B cell (primary cell): ENCODE results near the gene CORO2A. TPM values are rescaled to one million over a fixed set of nuclear protein-coding genes. Genes with fewer than 3 reads are reported as not detected.

Experiments
- ATAC-seq: fragments of 200-7000 bp; cut with Tn5 transposase; one replicate; pipeline ENCODE4 v1.10.0; 2021; ENCODE audit warnings: low read depth, mild to moderate bottlenecking, moderate number of reproducible peaks, moderate library complexity
- CTCF ChIA-PET: fragments of 350-600 bp; sonication (Branson Sonifier 250); formaldehyde crosslinking; loops from one replicate; lab custom pipeline; 2021; ENCODE audit warnings: antibody characterized with exemption, inconsistent platforms; lab: Charles Lee
- POLR2A ChIA-PET: fragments of 350-600 bp; sonication (Branson Sonifier 250); formaldehyde crosslinking; loops from one replicate; lab custom pipeline; 2021; ENCODE audit warnings: antibody characterized with exemption; lab: Charles Lee
- DNase-seq: peaks from one replicate; pipeline ENCODE4 v3.0.0; 2013
- H2AFZ ChIP-seq: 2 replicates; pipeline ENCODE4 v1.6.1; 2012; ENCODE audit warnings: mild to moderate bottlenecking, low read depth, low read length; ENCODE audit not compliant: insufficient read depth, poor library complexity, severe bottlenecking
- H3K27ac ChIP-seq, 2 donors: 1 replicate in 1 of 2; 2 replicates in 1 of 2; pipeline ENCODE4 v1.5.1; 2012 to 2013; ENCODE audit warnings: low read length in 2 of 2, mild to moderate bottlenecking in 2 of 2, moderate library complexity in 1 of 2
- H3K27me3 ChIP-seq, 4 experiments: fragments of 200-600 bp in 1 of 4; sonication (generic) in 1 of 4; replicated peaks in 1 of 4; 1 replicate in 2 of 4; 2 replicates in 2 of 4; pipeline versions ENCODE4 v1.6.1 to v1.7.0; 2013 to 2016; ENCODE audit warnings: low read length in 3 of 4, mild to moderate bottlenecking in 2 of 4, mixed read lengths in 1 of 4, moderate library complexity in 1 of 4; ENCODE audit not compliant: insufficient read depth in 4 of 4, control insufficient read depth in 3 of 4; ENCODE audit errors: control extremely low read depth in 1 of 4
- H3K36me3 ChIP-seq, 2 experiments: replicated peaks in 1 of 2; 1 replicate in 1 of 2; 2 replicates in 1 of 2; pipeline versions ENCODE4 v1.6.1 to v1.7.1; 2013; ENCODE audit warnings: low read length in 1 of 2; ENCODE audit not compliant: insufficient read depth in 2 of 2, control insufficient read depth in 1 of 2; ENCODE audit errors: control extremely low read depth in 1 of 2, extremely low read depth in 1 of 2
- H3K4me1 ChIP-seq, 2 donors: fragments of 200-600 bp in 1 of 2; sonication (generic) in 1 of 2; 1 replicate in 1 of 2; 2 replicates in 1 of 2; pipeline versions ENCODE4 v1.5.1 to v1.6.1; 2013 to 2017; ENCODE audit warnings: low read length in 2 of 2; ENCODE audit not compliant: control insufficient read depth in 2 of 2, insufficient read depth in 2 of 2
- H3K4me2 ChIP-seq: replicated peaks from 2 replicates; pipeline ENCODE3; 2012; ENCODE audit warnings: mild to moderate bottlenecking, low read depth, low read length; ENCODE audit not compliant: poor library complexity, severe bottlenecking
- H3K4me3 ChIP-seq, 5 experiments: fragments of 200-600 bp in 1 of 5; sonication (generic) in 1 of 5; 1 replicate in 3 of 5; 2 replicates in 2 of 5; pipeline versions ENCODE4 v1.5.1 to v1.7.0; 2011 to 2016; ENCODE audit warnings: low read length in 4 of 5, mild to moderate bottlenecking in 4 of 5, low read depth in 2 of 5, control low read depth in 1 of 5, moderate library complexity in 1 of 5; ENCODE audit not compliant: insufficient read depth in 1 of 5; ENCODE audit errors: control extremely low read depth in 1 of 5, extremely low read depth in 1 of 5
- H3K79me2 ChIP-seq: fragments of 200-600 bp; sonication (generic); one replicate; pipeline ENCODE4 v1.6.0; 2016; ENCODE audit warnings: low read length; ENCODE audit not compliant: control insufficient read depth, insufficient read depth
- H3K9ac ChIP-seq: fragments of 200-600 bp; sonication (generic); 2 replicates; pipeline ENCODE4 v1.6.1; 2017; ENCODE audit warnings: mild to moderate bottlenecking, low read length, moderate library complexity
- H3K9me3 ChIP-seq, 3 donors: one replicate each; pipeline versions ENCODE4 v1.6.1 to v1.7.1; 2013; ENCODE audit warnings: low read length in 2 of 3; ENCODE audit not compliant: control insufficient read depth in 2 of 3, insufficient read depth in 1 of 3; ENCODE audit errors: control extremely low read depth in 1 of 3
- H4K20me1 ChIP-seq: 2 replicates; pipeline ENCODE4 v1.6.0; 2012; ENCODE audit warnings: mild to moderate bottlenecking, low read length; ENCODE audit not compliant: insufficient read depth, control insufficient read depth, poor library complexity, severe bottlenecking
- H3K27ac Mint-ChIP-seq: one replicate; pipeline ENCODE4 v1.8.0; 2021; ENCODE audit warnings: mixed read lengths
- H3K27me3 Mint-ChIP-seq: one replicate; pipeline ENCODE4 v1.8.0; 2021; ENCODE audit warnings: mixed read lengths
- H3K4me1 Mint-ChIP-seq: one replicate; pipeline ENCODE4 v1.8.0; 2021; ENCODE audit warnings: mixed read lengths
- H3K4me3 Mint-ChIP-seq: one replicate; pipeline ENCODE4 v1.8.0; 2021; ENCODE audit warnings: mixed read lengths
- H3K9me3 Mint-ChIP-seq: one replicate; pipeline ENCODE4 v1.8.0; 2022; ENCODE audit warnings: mixed read lengths; ENCODE audit not compliant: insufficient read depth
- EZH2 ChIP-seq: IDR thresholded peaks from 2 replicates; pipeline ENCODE4 v1.6.1; 2012; ENCODE audit warnings: borderline replicate concordance, low read depth, mild to moderate bottlenecking, moderate library complexity, low read length; ENCODE audit not compliant: insufficient read depth, poor library complexity, severe bottlenecking
- WGBS: methylation state at CpG from one replicate; pipeline ENCODE4 v1.1.5; 2013; ENCODE audit warnings: missing lambda C conversion rate; ENCODE audit not compliant: insufficient coverage; 5-methylcytosine and 5-hydroxymethylcytosine counted together
- intact Hi-C: fragments of 100-400 bp; cut with micrococcal nuclease; formaldehyde crosslinking; loops from one replicate; pipeline ENCODE4 v1.10.0; 2022
- polyA plus RNA-seq: library from polyadenylated mRNA; depleted of rRNA; stranded (reverse); fragments of >200 nt; gene quantifications from 2 replicates; pipeline ENCODE4 v1.2.3, GENCODE V29; 2012
- total RNA-seq, 2 donors: library from RNA; stranded (reverse); fragments of 120-200 nt in 1 of 2; gene quantifications; 1 replicate in 1 of 2; 2 replicates in 1 of 2; pipeline versions ENCODE4 v1.2.3 to v1.2.4, GENCODE V29; 2013 to 2022
- TF ChIP-seq, protein P1 (sequence below): fragments of 200-600 bp; IDR thresholded peaks from one replicate; pipeline ENCODE4 v1.8.0; 2022; ENCODE audit warnings: antibody characterized with exemption, mild to moderate bottlenecking

Gene CORO2A
- total and polyA plus RNA-seq, 2 donors (not counting 1 experiment from before 2014, with no cell fraction given), result 1.1 to 2.0 TPM

DNA sequence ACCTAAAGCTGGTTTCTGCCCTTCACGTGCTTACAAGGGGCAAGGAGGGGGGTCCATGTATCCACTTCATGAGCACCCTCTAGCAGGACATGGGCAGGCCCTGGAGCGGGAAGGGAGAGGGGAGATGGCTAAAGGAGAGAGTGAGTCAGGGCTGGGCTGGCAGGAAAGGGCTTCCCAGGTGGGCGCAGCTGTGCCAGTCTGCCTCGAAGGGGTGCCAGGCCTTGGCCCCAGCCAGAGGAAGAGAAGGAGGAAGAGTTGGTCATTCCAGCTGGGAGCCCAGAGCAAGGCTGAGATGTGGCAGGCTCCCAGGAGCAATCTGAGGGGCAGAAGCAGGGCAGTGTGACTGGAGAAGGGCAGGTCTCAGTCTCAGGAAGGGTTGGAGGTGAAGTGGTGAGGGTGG, 98.1 kb downstream of the CORO2A start:
- Histone ChIP-seq H3K27me3 (no peaks in the 10 kb centered on the region), H3K36me3 (peaks cover 0 to 20% of the 10 kb centered on the region in 2 experiments), H2AFZ (no peak overlapping the region), H3K4me2 (no peak overlapping the region), H3K4me1 (peaks cover 17% of the 10 kb centered on the region in 2 donors), H4K20me1 (no peaks in the 10 kb centered on the region), H3K9ac (no peak overlapping the region), H3K4me3 (no peak overlapping the region), H3K9me3 (no peaks in the 10 kb centered on the region), H3K79me2 (peaks cover 29% of the 10 kb centered on the region), H3K27ac (no peak overlapping the region)
- ATAC-seq (no peak), DNase-seq (no peak)
- no peaks in the 10 kb centered on the region for H3K27me3 Mint-ChIP-seq
- H3K27ac Mint-ChIP-seq, result no peak overlapping the region
- TF ChIP-seq, protein P1, sequence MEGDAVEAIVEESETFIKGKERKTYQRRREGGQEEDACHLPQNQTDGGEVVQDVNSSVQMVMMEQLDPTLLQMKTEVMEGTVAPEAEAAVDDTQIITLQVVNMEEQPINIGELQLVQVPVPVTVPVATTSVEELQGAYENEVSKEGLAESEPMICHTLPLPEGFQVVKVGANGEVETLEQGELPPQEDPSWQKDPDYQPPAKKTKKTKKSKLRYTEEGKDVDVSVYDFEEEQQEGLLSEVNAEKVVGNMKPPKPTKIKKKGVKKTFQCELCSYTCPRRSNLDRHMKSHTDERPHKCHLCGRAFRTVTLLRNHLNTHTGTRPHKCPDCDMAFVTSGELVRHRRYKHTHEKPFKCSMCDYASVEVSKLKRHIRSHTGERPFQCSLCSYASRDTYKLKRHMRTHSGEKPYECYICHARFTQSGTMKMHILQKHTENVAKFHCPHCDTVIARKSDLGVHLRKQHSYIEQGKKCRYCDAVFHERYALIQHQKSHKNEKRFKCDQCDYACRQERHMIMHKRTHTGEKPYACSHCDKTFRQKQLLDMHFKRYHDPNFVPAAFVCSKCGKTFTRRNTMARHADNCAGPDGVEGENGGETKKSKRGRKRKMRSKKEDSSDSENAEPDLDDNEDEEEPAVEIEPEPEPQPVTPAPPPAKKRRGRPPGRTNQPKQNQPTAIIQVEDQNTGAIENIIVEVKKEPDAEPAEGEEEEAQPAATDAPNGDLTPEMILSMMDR, result no peak
- no peak for TF ChIP-seq EZH2
- ChIA-PET POLR2A (interaction anchor here (0.6 kb wide), 1 partner anchor 73 kb away, joined by 3 read pairs; no protein-coding TSS in a partner anchor), CTCF (no interaction called here)
- 98% methylated on average over 4 of the region's 4 CpGs for WGBS
- H3K4me1 Mint-ChIP-seq, result peaks cover 17% of the 10 kb centered on the region
- intact Hi-C loops, result no loop called here
- no peak overlapping the region for H3K4me3 Mint-ChIP-seq
- H3K9me3 Mint-ChIP-seq, result no peaks in the 10 kb centered on the region

DNA sequence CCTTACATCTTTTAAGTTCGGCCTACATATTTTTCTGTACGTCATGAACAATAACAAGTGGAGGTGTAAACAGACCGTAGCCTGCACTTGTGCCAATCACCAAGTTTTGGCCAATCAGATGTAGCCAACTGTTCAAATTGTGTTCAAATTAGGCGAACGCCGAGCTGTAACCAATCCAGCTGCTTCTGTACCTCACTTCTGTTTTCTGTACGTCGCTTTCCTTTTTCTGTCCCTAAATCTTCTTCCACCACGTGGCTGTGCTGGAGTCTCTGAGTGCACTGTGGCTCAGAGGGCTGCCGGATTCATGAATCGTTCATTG, 99.9 kb downstream of the CORO2A start:
- DNase-seq (no peak), ATAC-seq (no peak)
- H3K27me3 ChIP-seq, result no peaks in the 10 kb centered on the region
- H3K4me1 ChIP-seq, result peaks cover under 1 to 5% of the 10 kb centered on the region in 2 donors
- POLR2A ChIA-PET, result no interaction called here
- H3K36me3 ChIP-seq, result peaks cover 0 to 11% of the 10 kb centered on the region in 2 experiments
- H3K79me2 ChIP-seq, result peaks cover 18% of the 10 kb centered on the region
- no peaks in the 10 kb centered on the region for H4K20me1 ChIP-seq
- no peaks in the 10 kb centered on the region for H3K9me3 ChIP-seq
- H3K27ac Mint-ChIP-seq, result no peak overlapping the region
- H2AFZ ChIP-seq, result no peak overlapping the region
- TF ChIP-seq EZH2, result no peak
- TF ChIP-seq, protein P1, result no peak
- peaks cover 9% of the 10 kb centered on the region for H3K4me1 Mint-ChIP-seq
- no peak overlapping the region for H3K4me2 ChIP-seq
- H3K9ac ChIP-seq, result no peak overlapping the region
- intact Hi-C loops, result no loop called here
- no peak overlapping the region for H3K27ac ChIP-seq
- no peak overlapping the region for H3K4me3 ChIP-seq
- CTCF ChIA-PET, result interaction anchor here (1.3 kb wide), 1 partner anchor 163 kb away, joined by 4 read pairs; the partner anchor contains the start of gene TBC1D2
- WGBS, result 95% methylated on average over 6 of the region's 11 CpGs
- no peak overlapping the region for H3K4me3 Mint-ChIP-seq
- no peaks in the 10 kb centered on the region for H3K9me3 Mint-ChIP-seq
- H3K27me3 Mint-ChIP-seq, result no peaks in the 10 kb centered on the region
